Left ventricle myocardium superior (tissue), 1 donor: ENCODE measurements around the gene NFE2L2. TPM values are rescaled to one million over a fixed set of nuclear protein-coding genes. Genes with fewer than 3 reads are reported as not detected.
"Not testable (repeated sequence)": the region's sequence is repeated elsewhere in the genome, so short reads cannot be mapped to it uniquely, and the experiment has no call there.

Experiments used
- ATAC-seq: fragments of 200-7000 bp; cut with Tn5 transposase; one replicate; pipeline ENCODE4 v1.9.1; 2020; ENCODE audit warnings: mild to moderate bottlenecking, moderate library complexity
- DNase-seq: peaks from one replicate; pipeline ENCODE4 v3.0.0-alpha.2; 2020
- intact Hi-C: fragments of 100-400 bp; cut with micrococcal nuclease; formaldehyde crosslinking; loops from one replicate; pipeline ENCODE4 v1.11.0; 2022
- total RNA-seq: library from RNA; stranded (reverse); fragmentation: NEBNext Ultra II Directional; extraction: Animal tissue kit (Norgen Biotek cat#: 25700); gene quantifications from one replicate; pipeline ENCODE4 v1.2.1, GENCODE V29; 2021
- donor health status: DM: no; HTN: yes; CAD: no; lungs with severe emphysema.

The NFE2L2 gene
- total RNA-seq, 1 donor from 2014 or later, result 50.6 TPM

GRCh38 chr2:177262958-177263450 is 1.5 kb downstream of the NFE2L2 start:
- DNase-seq (no peak), ATAC-seq (no peak)
- intact Hi-C loops, result loop anchor here (2.0 kb wide), 1 partner anchor 98 kb away; no protein-coding TSS in a partner anchor

GRCh38 chr2:177262092-177262491 is 2.4 kb downstream of the NFE2L2 start:
- ATAC-seq, result no peak
- intact Hi-C loops, result loop anchor here (2.0 kb wide), 1 partner anchor 97 kb away; no protein-coding TSS in a partner anchor
- no peak for DNase-seq

- ATAC-seq (no peak), DNase-seq (no peak)
- intact Hi-C loops, result loop anchor here (2.0 kb wide), 1 partner anchor 97 kb away; no protein-coding TSS in a partner anchor
Measured at GRCh38 chr2:177261116-177262060, 3.1 kb downstream of the NFE2L2 start.

GRCh38 chr2:177260379-177260778 is 4.1 kb downstream of the NFE2L2 start:
- ATAC-seq (no peak), DNase-seq (no peak)
- intact Hi-C loops, result no loop called here

GRCh38 chr2:177258059-177258458 is 6.5 kb downstream of the NFE2L2 start:
- intact Hi-C loops, result no loop called here
- no peak for DNase-seq
- ATAC-seq, result no peak

- DNase-seq (no peak), ATAC-seq (no peak)
- intact Hi-C loops, result no loop called here
Measured at GRCh38 chr2:177257471-177257870, 7.1 kb downstream of the NFE2L2 start.

GRCh38 chr2:177256695-177257094 is 7.8 kb downstream of the NFE2L2 start:
- ATAC-seq, result no peak
- no peak for DNase-seq
- intact Hi-C loops, result no loop called here

GRCh38 chr2:177256026-177256425 is 8.5 kb downstream of the NFE2L2 start:
- no peak for DNase-seq
- ATAC-seq, result no peak
- intact Hi-C loops, result no loop called here

- intact Hi-C loops, result no loop called here
- DNase-seq, result no peak
- no peak for ATAC-seq
Measured at GRCh38 chr2:177255227-177255601, 9.3 kb downstream of the NFE2L2 start.

- intact Hi-C loops, result no loop called here
- no peak for DNase-seq
- peak; percentile 28 for ATAC-seq
Measured at GRCh38 chr2:177254433-177255226, 9.9 kb downstream of the NFE2L2 start.

GRCh38 chr2:177253704-177254103 is 10.8 kb downstream of the NFE2L2 start:
- no peak for DNase-seq
- intact Hi-C loops, result no loop called here
- ATAC-seq, result no peak

GRCh38 chr2:177252808-177253531 is 11.6 kb downstream of the NFE2L2 start:
- intact Hi-C loops, result no loop called here
- no peak for ATAC-seq

GRCh38 chr2:177251165-177251542 is 13.4 kb downstream of the NFE2L2 start:
- intact Hi-C loops, result no loop called here
- DNase-seq (no peak), ATAC-seq (no peak)

More at GRCh38 chr2:177252808-177253531, 11.6 kb downstream of the NFE2L2 start:
- DNase-seq, result no peak

- peak; percentile 6 for ATAC-seq
- DNase-seq, result no peak
- intact Hi-C loops, result no loop called here
Measured at GRCh38 chr2:177250461-177250860, 14.1 kb downstream of the NFE2L2 start.

- intact Hi-C loops, result no loop called here
- DNase-seq (no peak), ATAC-seq (no peak)
Measured at GRCh38 chr2:177249038-177249437, 15.5 kb downstream of the NFE2L2 start.

- ATAC-seq (peak; percentile 14), DNase-seq (no peak)
- intact Hi-C loops, result no loop called here
Measured at GRCh38 chr2:177247693-177248262, 16.7 kb downstream of the NFE2L2 start.

GRCh38 chr2:177246523-177247030 is 17.9 kb downstream of the NFE2L2 start:
- intact Hi-C loops, ATAC-seq: not testable (repeated sequence)

GRCh38 chr2:177246000-177246399 is 18.5 kb downstream of the NFE2L2 start:
- intact Hi-C loops, result no loop called here
- ATAC-seq, result no peak
- DNase-seq, result no peak

More at GRCh38 chr2:177246523-177247030, 17.9 kb downstream of the NFE2L2 start:
- not testable (repeated sequence) for DNase-seq

- ATAC-seq, result no peak
- no peak for DNase-seq
- intact Hi-C loops, result no loop called here
Measured at GRCh38 chr2:177245010-177245422, 19.5 kb downstream of the NFE2L2 start.
